Ovary (tissue), 9 donors: ENCODE measurements around the gene SIX2. TPM values are rescaled to one million over a fixed set of nuclear protein-coding genes. Genes with fewer than 3 reads are reported as not detected.

Source experiments
- DNase-seq, 5 donors: peaks; one replicate each; pipeline ENCODE4 v3.0.0-alpha.2; 2019 to 2020
- H3K27ac ChIP-seq, 2 donors: fragments of 200-600 bp; one replicate each; pipeline versions ENCODE4 v1.5.1 to v1.8.0; 2019 to 2022
- H3K27me3 ChIP-seq: fragments of 200-600 bp; one replicate; pipeline ENCODE4 v1.8.0; 2022
- H3K36me3 ChIP-seq: fragments of 200-600 bp; sonication (generic); one replicate; pipeline ENCODE4 v1.5.1; 2019
- H3K4me1 ChIP-seq: one replicate; pipeline ENCODE4 v1.8.1; 2013; ENCODE audit warnings: mild to moderate bottlenecking, moderate library complexity; ENCODE audit not compliant: insufficient read depth
- H3K4me3 ChIP-seq: fragments of 200-600 bp; sonication (generic); one replicate; pipeline ENCODE4 v1.5.1; 2017
- H3K9me3 ChIP-seq, 2 donors: fragments of 200-600 bp in 1 of 2; sonication (generic) in 1 of 2; one replicate each; pipeline versions ENCODE4 v1.5.1 to v1.8.1; 2013 to 2019; ENCODE audit warnings: mild to moderate bottlenecking in 1 of 2, moderate library complexity in 1 of 2
- EP300 ChIP-seq: sonication (generic); formaldehyde crosslinking; IDR thresholded peaks from one replicate; pipeline ENCODE4 v1.6.1; 2017; ENCODE audit warnings: antibody characterized with exemption
- POLR2A ChIP-seq: fragments of 450-650 bp; IDR thresholded peaks from one replicate; pipeline ENCODE4 v1.6.1; 2017; ENCODE audit warnings: antibody characterized with exemption, mild to moderate bottlenecking, moderate library complexity
- WGBS, 3 donors: extraction: QIAGEN DNeasy Blood & Tissue Kit in 1 of 3; methylation state at CpG; one replicate each; pipeline versions ENCODE4 v1.1.5 to v1.1.7; 2013 to 2017; 5-methylcytosine and 5-hydroxymethylcytosine counted together
- intact Hi-C, 4 donors: fragments of 100-400 bp; cut with DNase I; formaldehyde crosslinking; loops; one replicate each; pipeline versions ENCODE4 v1.11.0 to v1.15.1; 2022 to 2023
- polyA plus RNA-seq, 2 donors: library from polyadenylated mRNA; stranded (reverse); fragments of 200-250 nt in 1 of 2; fragments of 350-450 nt in 1 of 2; fragmentation: Illumina TruSeq in 1 of 2; extraction: RNeasy Lipid Tissue Mini Kit (QIAGEN cat#74804) in 1 of 2; gene quantifications; one replicate each; pipeline ENCODE4 v1.2.3, GENCODE V29; 2013 to 2014
- total RNA-seq, 7 donors: library from RNA; depleted of rRNA in 2 of 7; stranded (reverse); fragments of >200 nt in 2 of 7; fragmentation: NEBNext Ultra II Directional in 3 of 7; extraction: Animal tissue kit (Norgen Biotek cat#: 25700) in 3 of 7; gene quantifications; one replicate each; pipeline versions ENCODE4 v1.1.0 to v1.2.4, GENCODE V29; 2016 to 2023
- TF ChIP-seq, protein P1 (sequence below), 3 donors: fragments of 450-650 bp in 2 of 3; fragments of 200-600 bp in 1 of 3; IDR thresholded peaks; one replicate each; pipeline versions ENCODE4 v1.5.1 to v1.8.0; 2016 to 2022; ENCODE audit warnings: antibody characterized with exemption in 3 of 3, mild to moderate bottlenecking in 1 of 3
- donor health status: DM: no; HTN: no; CAD: no; lungs with moderate emphysema.
- donor health status: DM: no; HTN: no; CAD: no.
- donor health status: Bipolar disorder and iron deficiency.
- donor health status: DM: yes; HTN: yes; CAD: no.
- donor health status: DM: no; HTN: no; CAD: no.
- donor health status: DM: yes; HTN: yes; CAD: no.

SIX2 gene
- total and polyA plus RNA-seq, 9 donors: 0.06 to 0.46 (median 0.16) TPM; not detected in 3

DNA sequence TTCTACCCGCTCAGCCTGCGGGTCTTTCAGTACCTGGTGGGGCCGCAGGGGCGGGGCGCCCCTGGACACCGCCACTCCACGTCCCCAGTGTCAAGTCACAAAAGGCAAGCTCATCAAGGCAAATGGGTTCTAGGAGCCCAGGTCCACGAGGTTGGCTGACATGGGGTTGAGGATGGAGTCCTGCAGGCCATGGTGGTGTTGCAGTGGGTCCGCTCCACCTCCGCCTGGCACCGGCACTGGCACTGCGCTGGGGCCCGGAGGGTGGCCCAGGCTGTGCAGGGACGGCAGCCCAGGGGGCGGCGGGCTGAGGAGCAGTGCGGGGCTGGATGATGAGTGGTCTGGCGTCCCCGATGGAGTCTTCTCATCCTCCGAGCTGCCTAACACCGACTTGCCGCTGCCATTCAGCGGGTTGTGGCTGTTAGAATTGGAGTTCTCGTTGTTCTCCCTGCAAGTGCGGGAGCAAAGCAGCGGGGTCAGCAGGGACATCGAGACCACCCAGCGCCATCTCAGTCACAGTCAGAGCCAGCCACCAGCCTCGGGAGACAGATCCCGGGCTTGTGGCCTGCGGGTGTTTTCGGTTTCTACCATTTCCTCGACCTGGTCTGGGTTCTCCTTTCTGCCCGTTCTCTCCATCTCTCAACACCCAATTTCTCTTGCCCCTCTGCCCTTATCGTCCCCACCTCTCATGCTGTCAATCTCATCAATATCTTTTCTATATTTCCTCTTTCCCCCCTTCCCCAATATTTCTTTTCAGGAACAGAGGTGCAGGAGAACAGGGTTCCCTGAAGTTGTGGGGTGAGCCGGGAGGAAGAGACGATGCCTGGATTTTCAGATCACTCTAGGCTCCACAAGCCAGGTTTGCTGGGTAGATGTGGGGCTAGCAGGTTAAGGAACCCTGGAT, 3.0 kb downstream of the SIX2 start:
- Histone ChIP-seq H3K27me3 (no peaks in the 10 kb centered on the region), H3K9me3 (no peaks in the 10 kb centered on the region), H3K27ac (no peak overlapping the region), H3K4me3 (no peak overlapping the region), H3K36me3 (no peaks in the 10 kb centered on the region), H3K4me1 (peaks cover 9% of the 10 kb centered on the region)
- 39 to 47% (median 44%) methylated on average over 36 to 37 of the region's 37 CpGs for WGBS, 3 donors
- intact Hi-C loops: no loop called here
- no peak for DNase-seq
- TF ChIP-seq, protein P1, sequence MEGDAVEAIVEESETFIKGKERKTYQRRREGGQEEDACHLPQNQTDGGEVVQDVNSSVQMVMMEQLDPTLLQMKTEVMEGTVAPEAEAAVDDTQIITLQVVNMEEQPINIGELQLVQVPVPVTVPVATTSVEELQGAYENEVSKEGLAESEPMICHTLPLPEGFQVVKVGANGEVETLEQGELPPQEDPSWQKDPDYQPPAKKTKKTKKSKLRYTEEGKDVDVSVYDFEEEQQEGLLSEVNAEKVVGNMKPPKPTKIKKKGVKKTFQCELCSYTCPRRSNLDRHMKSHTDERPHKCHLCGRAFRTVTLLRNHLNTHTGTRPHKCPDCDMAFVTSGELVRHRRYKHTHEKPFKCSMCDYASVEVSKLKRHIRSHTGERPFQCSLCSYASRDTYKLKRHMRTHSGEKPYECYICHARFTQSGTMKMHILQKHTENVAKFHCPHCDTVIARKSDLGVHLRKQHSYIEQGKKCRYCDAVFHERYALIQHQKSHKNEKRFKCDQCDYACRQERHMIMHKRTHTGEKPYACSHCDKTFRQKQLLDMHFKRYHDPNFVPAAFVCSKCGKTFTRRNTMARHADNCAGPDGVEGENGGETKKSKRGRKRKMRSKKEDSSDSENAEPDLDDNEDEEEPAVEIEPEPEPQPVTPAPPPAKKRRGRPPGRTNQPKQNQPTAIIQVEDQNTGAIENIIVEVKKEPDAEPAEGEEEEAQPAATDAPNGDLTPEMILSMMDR (IDR thresholded peaks at IDR 0.05): no peak
- TF ChIP-seq POLR2A: no peak
- TF ChIP-seq EP300: no peak

DNA sequence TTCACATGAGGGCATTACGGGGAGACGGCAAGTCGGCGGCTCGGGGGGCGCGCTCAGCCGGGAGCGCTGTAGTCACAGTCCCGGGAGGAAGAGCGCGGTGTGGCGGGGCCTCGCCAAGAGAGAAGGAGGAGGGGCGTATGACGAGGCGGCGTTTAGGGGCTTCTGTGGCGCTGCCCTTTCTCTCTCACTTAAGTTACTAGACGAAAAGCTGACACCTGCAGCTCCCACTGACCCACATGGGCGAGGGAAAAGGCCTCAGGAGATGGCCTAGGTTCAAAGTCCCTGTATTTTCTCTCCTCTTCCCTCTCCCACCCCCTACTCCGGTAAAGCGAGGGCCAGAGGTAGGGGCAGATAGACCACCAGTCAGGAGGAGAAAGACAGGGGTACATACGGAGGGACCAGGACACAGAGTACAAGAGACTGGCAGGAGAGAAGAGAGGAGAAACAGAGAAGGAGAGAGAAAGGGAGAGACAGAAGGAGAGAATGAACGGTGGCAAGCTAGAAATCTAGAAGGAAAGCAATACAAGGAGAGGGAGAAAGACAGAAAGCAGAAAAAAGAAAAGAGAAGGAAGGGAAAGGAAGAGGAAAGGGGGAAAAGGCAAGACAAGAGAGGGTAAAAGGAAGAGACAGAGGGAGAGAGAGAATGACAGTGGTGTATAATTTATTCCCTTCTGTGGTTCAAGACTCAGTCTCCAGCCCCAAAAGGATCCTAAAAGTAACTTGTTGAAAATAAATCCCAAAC, 3.8 kb downstream of the SIX2 start:
- H3K9me3 ChIP-seq: no peaks in the 10 kb centered on the region
- H3K27ac ChIP-seq: no peak overlapping the region
- H3K27me3 ChIP-seq: no peaks in the 10 kb centered on the region
- peaks cover 10% of the 10 kb centered on the region for H3K4me1 ChIP-seq
- H3K36me3 ChIP-seq: no peaks in the 10 kb centered on the region
- intact Hi-C loops: no loop called here
- TF ChIP-seq POLR2A (no peak), EP300 (no peak)
- TF ChIP-seq, protein P1 (IDR thresholded peaks at IDR 0.05): no peak
- H3K4me3 ChIP-seq: no peak overlapping the region
- no peak for DNase-seq
- 10 to 17% (median 15%) methylated on average over 25 of the region's 25 CpGs for WGBS, 3 donors

GRCh38 chr2:45004562-45005191, 4.6 kb downstream of the SIX2 start:
- Histone ChIP-seq H3K9me3 (no peaks in the 10 kb centered on the region), H3K27me3 (no peaks in the 10 kb centered on the region), H3K36me3 (no peaks in the 10 kb centered on the region), H3K27ac (no peak overlapping the region), H3K4me3 (no peak overlapping the region), H3K4me1 (peaks cover 6% of the 10 kb centered on the region)
- WGBS, 3 donors: 2 to 5% (median 2%) methylated on average over 44 to 45 of the region's 45 CpGs
- intact Hi-C loops: no loop called here
- no peak for DNase-seq
- TF ChIP-seq EP300: no peak
- TF ChIP-seq POLR2A: no peak
- TF ChIP-seq, protein P1 (IDR thresholded peaks at IDR 0.05): no peak
